Spinal cord (tissue), 10 donors: ENCODE data around the gene SRF. TPM values are rescaled to one million over a fixed set of nuclear protein-coding genes. Genes with fewer than 3 reads are reported as not detected.

ENCODE experiments used
- DNase-seq, 6 donors: peaks; one replicate each; pipeline versions ENCODE4 v3.0.0 to v3.0.0-alpha.2; 2013 to 2015; ENCODE audit warnings: low spot score in 6 of 6, low read depth in 4 of 6
- H3K27ac ChIP-seq: one replicate; pipeline ENCODE4 v1.5.1; 2013; ENCODE audit warnings: low read depth, low read length, control low read depth
- H3K27me3 ChIP-seq: one replicate; pipeline ENCODE4 v1.6.1; 2013; ENCODE audit warnings: low read length; ENCODE audit not compliant: control insufficient read depth, insufficient read depth
- H3K36me3 ChIP-seq: one replicate; pipeline ENCODE4 v1.6.1; 2013; ENCODE audit warnings: low read length; ENCODE audit not compliant: control insufficient read depth, insufficient read depth
- H3K4me1 ChIP-seq: one replicate; pipeline ENCODE4 v1.6.1; 2013; ENCODE audit warnings: low read length; ENCODE audit not compliant: control insufficient read depth, insufficient read depth
- H3K4me3 ChIP-seq: one replicate; pipeline ENCODE4 v1.5.1; 2013; ENCODE audit warnings: low read depth, low read length, control low read depth
- H3K9me3 ChIP-seq: one replicate; pipeline ENCODE4 v1.6.1; 2013; ENCODE audit warnings: low read length; ENCODE audit not compliant: control insufficient read depth, insufficient read depth
- WGBS: methylation state at CpG from one replicate; pipeline ENCODE4 v1.1.5; 2013; ENCODE audit warnings: missing lambda C conversion rate; ENCODE audit not compliant: insufficient coverage; 5-methylcytosine and 5-hydroxymethylcytosine counted together
- long read RNA-seq, 4 donors: transcript quantifications; one replicate each; lab custom pipeline, GENCODE V29; 2026
- polyA plus RNA-seq, 2 donors: library from polyadenylated mRNA; unstranded; fragments of 120-200 nt; gene quantifications; one replicate each; pipeline ENCODE4 v1.2.1, GENCODE V29; 2013; ENCODE audit not compliant: insufficient read length in 2 of 2
- total RNA-seq, 2 donors: library from RNA; depleted of rRNA in 1 of 2; stranded (reverse); fragments of 120-200 nt in 1 of 2; fragments of >200 nt in 1 of 2; gene quantifications; one replicate each; pipeline versions ENCODE4 v1.2.3 to v1.2.4, GENCODE V29; 2013 to 2014
- donor health status: healthy.

Gene SRF
- 10 to 100 TPM in 1 of 2 donors, 1 to 10 TPM in 1; 6.8 to 17.7 TPM for total RNA-seq
- polyA plus RNA-seq = 10 to 100 TPM; 20.2 to 21.7 TPM
- long read RNA-seq, donor 1, full-length matches to known transcripts = 1 of 6 reads
- long read RNA-seq, donor 1, partial matches to known transcripts = 5 of 6 reads
- long read RNA-seq, donor 1, other reads (novel, unspliced or antisense) = 0 of 6 reads
- long read RNA-seq, donor 2 = 0 reads
- long read RNA-seq, donor 3 = 0 reads
- long read RNA-seq, donor 4 = 0 reads

DNA sequence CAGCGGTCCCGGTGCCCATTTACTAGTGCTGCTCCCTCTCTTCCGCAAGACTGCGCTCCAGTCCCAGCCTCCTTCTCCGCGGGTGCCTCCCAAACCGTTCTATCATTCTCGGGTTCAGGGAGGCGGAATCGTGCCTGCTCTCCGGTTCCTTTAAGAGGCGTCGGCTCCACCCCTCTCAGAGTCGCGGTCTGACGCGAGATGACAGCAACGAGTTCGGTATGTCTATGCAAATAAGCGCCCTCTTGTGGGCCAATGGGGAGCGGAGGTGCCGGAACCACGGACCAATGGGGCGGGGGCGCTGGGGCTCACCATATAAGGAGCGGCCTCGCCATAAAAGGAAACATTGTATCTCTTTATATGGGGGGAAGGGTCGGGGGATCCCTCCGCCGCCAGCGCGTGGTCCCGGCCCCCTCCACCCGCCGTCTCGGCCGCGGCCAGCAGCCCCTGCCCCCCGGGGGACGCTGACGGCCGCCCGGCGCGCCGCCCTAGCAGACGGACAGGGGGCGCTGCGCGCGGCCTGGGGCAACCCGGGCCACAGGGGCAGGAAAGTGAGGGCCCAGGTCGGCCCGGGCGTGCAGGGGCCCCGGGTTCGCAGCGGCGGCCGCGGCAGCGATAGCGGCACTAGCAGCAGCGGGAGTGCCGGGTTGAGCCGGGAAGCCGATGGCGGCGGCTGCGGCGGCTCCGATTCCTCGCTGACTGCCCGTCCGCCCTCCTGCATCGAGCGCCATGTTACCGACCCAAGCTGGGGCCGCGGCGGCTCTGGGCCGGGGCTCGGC, at the start of gene SRF:
Gene SRF, plus strand, starts transcription at position 339 of the 776 bp plus-strand sequence. Its CDS starts 388 bp downstream, at position 727.
- no peaks in the 10 kb centered on the region for H3K27me3 ChIP-seq
- peak; percentile 98 to 100 (median 99) for DNase-seq
- H3K4me3 ChIP-seq = peak within 1 kb of the TSS; percentile 78
- peak within 1 kb of the TSS; percentile 99 for H3K27ac ChIP-seq
- WGBS = 0% methylated on average over 81 of the region's 83 CpGs
- no peaks in the 10 kb centered on the region for H3K9me3 ChIP-seq
- peaks cover 14% of the 10 kb centered on the region for H3K36me3 ChIP-seq
- H3K4me1 ChIP-seq = peaks cover 45% of the 10 kb centered on the region

DNA sequence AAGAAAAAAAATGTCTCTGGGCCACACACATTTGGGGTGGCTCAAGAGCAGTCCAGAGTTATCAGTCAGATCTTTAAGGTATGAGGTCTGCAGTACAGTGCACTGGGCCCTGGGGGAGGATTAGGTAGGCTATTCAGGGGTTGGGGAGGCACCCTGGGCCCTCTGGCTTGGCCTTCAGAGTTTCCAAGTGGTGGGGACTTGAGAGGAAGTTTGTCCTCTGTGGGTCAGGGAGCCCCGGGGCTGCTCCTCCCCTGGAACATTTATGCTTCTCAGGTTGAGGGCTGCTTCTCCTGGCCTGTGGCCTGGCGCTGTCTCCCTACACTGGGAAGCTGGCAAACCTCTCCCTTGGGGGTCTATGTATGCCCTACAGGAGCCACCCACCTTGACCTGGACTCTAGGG, 48.9 kb upstream of the SRF start:
- WGBS = 90% methylated on average over 2 of the region's 2 CpGs
- H3K27me3 ChIP-seq = no peaks in the 10 kb centered on the region
- H3K9me3 ChIP-seq = no peaks in the 10 kb centered on the region
- no peak overlapping the region for H3K4me3 ChIP-seq
- DNase-seq = no peak
- peak overlapping the region; percentile 31 for H3K27ac ChIP-seq
- H3K36me3 ChIP-seq = no peaks in the 10 kb centered on the region
- peaks cover 67% of the 10 kb centered on the region for H3K4me1 ChIP-seq

DNA sequence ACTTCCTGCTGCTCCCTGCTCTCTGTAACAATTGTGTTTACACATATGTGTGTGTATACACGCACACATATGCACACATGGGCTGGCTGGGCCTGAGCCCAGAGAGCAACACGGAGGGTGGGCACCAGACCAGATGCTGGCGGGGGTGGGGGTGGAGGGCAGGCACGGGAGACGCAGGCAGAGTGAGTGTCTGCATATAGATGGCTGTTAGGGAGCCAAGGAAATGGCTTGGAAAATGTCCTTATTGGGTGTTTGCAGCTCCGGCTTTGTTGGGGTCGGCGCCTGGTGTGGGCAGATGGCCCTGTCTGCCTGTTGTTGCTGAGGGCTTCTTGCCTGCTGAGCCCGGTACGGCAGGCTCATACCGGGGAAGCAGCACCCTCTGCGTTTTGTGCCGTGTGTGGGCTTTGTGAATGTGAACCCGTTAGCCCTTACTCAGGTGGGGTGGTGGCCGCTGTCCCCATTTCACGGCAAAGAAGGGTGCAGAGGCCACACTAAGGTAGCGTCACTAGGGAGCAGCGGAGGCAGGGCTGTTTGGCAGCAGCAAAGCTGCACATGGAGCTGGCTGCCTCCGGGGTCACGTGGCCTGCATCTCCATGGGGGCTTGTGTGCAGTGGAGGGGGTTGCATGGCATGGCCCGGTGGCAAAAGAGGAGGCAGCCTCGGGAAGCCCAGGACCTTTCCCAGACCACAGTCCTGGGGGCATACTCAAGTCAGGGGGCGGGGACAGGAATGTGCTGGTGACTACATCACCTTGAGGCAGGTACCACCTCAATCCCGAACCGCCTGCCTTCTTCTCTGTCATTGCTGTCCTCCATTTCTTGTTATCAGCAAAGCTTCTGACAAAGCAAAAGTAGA, 47.4 kb upstream of the SRF start:
- H3K9me3 ChIP-seq = no peaks in the 10 kb centered on the region
- H3K27ac ChIP-seq = peak overlapping the region; percentile 87
- 16% methylated on average over 24 of the region's 25 CpGs for WGBS

DNA sequence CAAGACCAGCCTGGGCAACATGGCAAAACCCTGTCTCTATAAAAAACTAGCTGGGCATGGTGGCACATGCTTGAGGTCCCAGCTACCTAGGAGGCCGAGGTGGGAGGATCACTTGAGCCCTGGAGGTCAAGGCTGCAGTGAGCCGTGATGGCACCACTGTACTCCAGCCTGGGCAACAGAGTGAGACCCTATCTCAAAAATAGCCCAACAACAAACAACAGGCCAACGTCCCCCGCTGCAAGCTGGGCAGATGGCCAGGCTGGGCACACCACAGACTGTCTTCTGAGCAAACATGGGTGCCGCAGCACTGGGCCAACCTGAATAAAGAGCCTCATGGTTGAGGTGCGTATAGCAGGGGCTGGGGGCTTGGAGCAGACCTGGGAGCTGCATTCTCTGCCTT, 46.6 kb upstream of the SRF start:
- peaks cover 77% of the 10 kb centered on the region for H3K4me1 ChIP-seq
- peak overlapping the region; percentile 87 for H3K27ac ChIP-seq
- H3K9me3 ChIP-seq = no peaks in the 10 kb centered on the region
- no peak for DNase-seq
- H3K27me3 ChIP-seq = no peaks in the 10 kb centered on the region
- H3K4me3 ChIP-seq = no peak overlapping the region
- WGBS = 46% methylated on average over 6 of the region's 6 CpGs
- H3K36me3 ChIP-seq = peaks cover 6% of the 10 kb centered on the region

More for the DNA sequence above, 47.4 kb upstream of the SRF start:
- H3K4me1 ChIP-seq = peaks cover 74% of the 10 kb centered on the region
- H3K4me3 ChIP-seq = no peak overlapping the region
- peaks cover under 1% of the 10 kb centered on the region for H3K36me3 ChIP-seq
- DNase-seq = peak in 4 of 6 donors; percentile 39 to 93 (median 66)
- H3K27me3 ChIP-seq = no peaks in the 10 kb centered on the region

DNA sequence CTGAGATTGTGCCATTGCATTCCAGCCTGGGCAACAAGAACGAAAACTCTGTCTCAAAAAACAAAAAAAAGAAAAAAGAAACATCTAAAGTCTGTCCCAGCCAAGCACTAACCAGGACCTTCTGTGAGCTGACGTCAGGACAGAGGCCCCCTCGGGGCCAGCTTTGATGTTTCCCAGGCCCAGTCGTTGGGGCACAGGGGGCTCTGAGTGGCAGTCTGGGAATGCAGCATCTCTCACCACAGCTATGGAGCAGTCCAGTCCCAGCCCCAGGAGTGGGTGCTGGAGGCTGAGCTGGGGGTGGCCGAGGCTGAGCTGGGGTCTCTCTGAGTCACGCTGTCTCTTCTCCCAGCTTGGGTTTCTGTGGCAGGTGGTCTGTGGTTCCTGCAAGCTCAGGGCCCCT, 46.0 kb upstream of the SRF start:
- 57% methylated on average over 5 of the region's 6 CpGs for WGBS
- no peak for DNase-seq
- no peak overlapping the region for H3K4me3 ChIP-seq
- peaks cover 77% of the 10 kb centered on the region for H3K4me1 ChIP-seq
- peaks cover 10% of the 10 kb centered on the region for H3K36me3 ChIP-seq
- peak overlapping the region; percentile 36 for H3K27ac ChIP-seq
- no peaks in the 10 kb centered on the region for H3K9me3 ChIP-seq
- no peaks in the 10 kb centered on the region for H3K27me3 ChIP-seq

DNA sequence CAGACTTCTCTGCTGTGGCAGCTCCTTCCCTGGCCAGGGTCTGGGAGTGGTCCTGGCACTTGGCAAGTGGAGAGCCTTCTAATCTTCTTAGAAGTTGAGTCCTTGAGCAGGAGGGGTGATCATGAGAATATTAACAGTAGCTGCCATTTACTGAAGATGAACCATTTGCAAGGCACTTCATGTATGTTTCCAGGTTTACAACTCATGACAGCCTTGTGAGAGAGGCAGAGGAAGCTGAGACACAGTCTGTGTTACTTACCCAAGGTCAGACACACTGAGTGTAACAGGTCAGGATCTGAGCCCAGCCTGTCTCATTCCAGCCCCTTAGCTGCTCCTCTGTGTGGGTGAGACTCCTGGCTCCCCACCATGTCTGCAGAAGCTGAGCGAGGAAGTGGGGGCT, 45.5 kb upstream of the SRF start:
- H3K36me3 ChIP-seq = peaks cover 12% of the 10 kb centered on the region
- peaks cover 72% of the 10 kb centered on the region for H3K4me1 ChIP-seq
- no peak for DNase-seq
- peak overlapping the region; percentile 36 for H3K27ac ChIP-seq
- no peaks in the 10 kb centered on the region for H3K27me3 ChIP-seq
- no peak overlapping the region for H3K4me3 ChIP-seq
- no peaks in the 10 kb centered on the region for H3K9me3 ChIP-seq
- 100% methylated on average over 1 of the region's 1 CpG for WGBS

DNA sequence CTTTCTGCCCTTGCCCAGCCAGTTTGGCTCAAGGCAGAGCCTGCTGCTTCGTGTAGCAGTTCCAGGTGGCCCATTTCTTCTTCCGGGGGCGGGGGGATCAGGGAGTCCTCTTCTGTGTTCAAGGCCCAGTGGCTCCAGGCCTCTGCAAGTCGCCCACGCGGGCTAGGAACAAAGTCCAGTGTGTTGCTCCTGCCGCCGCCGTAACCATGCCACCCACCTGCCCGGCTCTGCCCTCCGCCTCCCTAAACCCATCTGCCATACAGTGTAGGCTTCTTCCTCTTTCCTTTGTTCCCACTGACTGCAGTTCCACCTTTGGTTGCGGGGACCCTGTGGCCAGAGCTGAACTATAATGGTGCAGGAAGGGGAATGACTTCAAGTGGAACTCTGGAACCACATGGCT, 43.9 kb upstream of the SRF start:
- Histone ChIP-seq H3K9me3 (no peaks in the 10 kb centered on the region), H3K36me3 (peaks cover 24% of the 10 kb centered on the region), H3K4me3 (no peak overlapping the region), H3K27ac (no peak overlapping the region), H3K27me3 (no peaks in the 10 kb centered on the region), H3K4me1 (peaks cover 57% of the 10 kb centered on the region)
- WGBS = 82% methylated on average over 7 of the region's 12 CpGs
- no peak for DNase-seq

DNA sequence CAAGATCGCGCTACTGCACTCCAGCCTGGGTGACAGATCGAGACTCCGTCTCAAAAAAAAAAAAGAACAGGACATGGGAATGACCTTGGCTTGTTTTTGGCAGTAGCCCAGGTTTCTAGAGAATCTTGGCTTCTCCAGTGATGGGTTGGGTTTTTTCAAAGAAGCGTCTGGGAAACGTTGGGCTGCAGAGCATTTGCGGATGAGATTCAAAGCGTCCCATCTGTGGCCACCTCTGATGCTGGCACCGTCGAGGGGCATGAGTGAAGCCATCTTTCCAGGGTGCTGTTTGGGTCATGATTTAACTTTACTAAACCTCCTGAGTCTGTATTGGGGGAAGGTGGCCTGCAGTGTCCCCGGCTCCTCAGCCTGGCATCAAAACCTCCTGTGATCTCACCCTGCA, 43.2 kb upstream of the SRF start:
- Histone ChIP-seq H3K4me1 (peaks cover 51% of the 10 kb centered on the region), H3K9me3 (no peaks in the 10 kb centered on the region), H3K27ac (no peak overlapping the region), H3K36me3 (peaks cover 31% of the 10 kb centered on the region), H3K27me3 (no peaks in the 10 kb centered on the region), H3K4me3 (no peak overlapping the region)
- peak in 2 of 6 donors; percentile 53 to 75 for DNase-seq
- WGBS = 35% methylated on average over 10 of the region's 11 CpGs

DNA sequence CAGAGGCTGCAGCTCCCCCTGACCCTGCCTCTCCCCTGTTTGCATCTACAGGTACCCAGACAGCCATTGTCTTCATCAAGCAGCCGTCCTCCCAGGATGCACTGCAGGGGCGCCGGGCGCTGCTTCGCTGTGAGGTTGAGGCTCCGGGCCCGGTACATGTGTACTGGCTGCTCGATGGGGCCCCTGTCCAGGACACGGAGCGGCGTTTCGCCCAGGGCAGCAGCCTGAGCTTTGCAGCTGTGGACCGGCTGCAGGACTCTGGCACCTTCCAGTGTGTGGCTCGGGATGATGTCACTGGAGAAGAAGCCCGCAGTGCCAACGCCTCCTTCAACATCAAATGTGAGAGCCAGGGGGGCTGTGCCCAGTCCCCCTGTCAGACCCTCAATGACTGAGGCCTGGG, 42.1 kb upstream of the SRF start:
- H3K4me1 ChIP-seq = peaks cover 40% of the 10 kb centered on the region
- no peak overlapping the region for H3K27ac ChIP-seq
- no peaks in the 10 kb centered on the region for H3K9me3 ChIP-seq
- no peak overlapping the region for H3K4me3 ChIP-seq
- WGBS = 88% methylated on average over 15 of the region's 16 CpGs
- no peak for DNase-seq
- H3K36me3 ChIP-seq = peaks cover 33% of the 10 kb centered on the region
- no peaks in the 10 kb centered on the region for H3K27me3 ChIP-seq
